GM19193 (cell line): ENCODE data around the gene OTOP2.

Experiments
- POLR2A ChIP-seq: IDR thresholded peaks from 4 replicates; pipeline ENCODE4 v1.6.1; 2011; ENCODE audit not compliant: insufficient read depth, insufficient read length; ENCODE audit errors: extremely low read depth

Gene OTOP2

GRCh38 chr17:74919440-74920305 lies 4.4 kb upstream of the OTOP2 start:
- no peak for TF ChIP-seq POLR2A

GRCh38 chr17:74920306-74920620 lies 3.8 kb upstream of the OTOP2 start:
- no peak for TF ChIP-seq POLR2A

- TF ChIP-seq POLR2A: no peak
Measured at GRCh38 chr17:74920642-74921025, 3.4 kb upstream of the OTOP2 start.

GRCh38 chr17:74921026-74921681 lies 2.9 kb upstream of the OTOP2 start:
- TF ChIP-seq POLR2A: no peak

GRCh38 chr17:74921769-74922168 lies 2.3 kb upstream of the OTOP2 start:
- no peak for TF ChIP-seq POLR2A

- TF ChIP-seq POLR2A: no peak
Measured at GRCh38 chr17:74922172-74922571, 1.9 kb upstream of the OTOP2 start.

GRCh38 chr17:74922694-74923537 lies 1.2 kb upstream of the OTOP2 start, which contains the start of gene USH1G:
Gene USH1G, minus strand, starts transcription at chr17:74923255. Its CDS starts 182 bp downstream, at chr17:74923073.
- no peak for TF ChIP-seq POLR2A

GRCh38 chr17:74923538-74924249 lies 379 bp upstream of the OTOP2 start:
- TF ChIP-seq POLR2A: no peak

GRCh38 chr17:74925242-74925641 lies 1.2 kb downstream of the OTOP2 start:
- TF ChIP-seq POLR2A: no peak

GRCh38 chr17:74928786-74929185 lies 4.7 kb downstream of the OTOP2 start:
- TF ChIP-seq POLR2A: no peak

GRCh38 chr17:74930535-74931036 lies 6.5 kb downstream of the OTOP2 start:
- TF ChIP-seq POLR2A: no peak

GRCh38 chr17:74935048-74935447 lies 11.0 kb downstream of the OTOP2 start:
- TF ChIP-seq POLR2A: no peak

- no peak for TF ChIP-seq POLR2A
Measured at GRCh38 chr17:74935585-74936469, 11.8 kb downstream of the OTOP2 start, which contains the start of gene OTOP3. Gene OTOP3, plus strand, starts transcription at chr17:74935898. Its CDS starts 24 bp downstream, at chr17:74935922.
